ENCODE results near the gene SLC16A1. TPM values are rescaled to one million over a fixed set of nuclear protein-coding genes. Genes with fewer than 3 reads are reported as not detected.

Gene SLC16A1
- polyA plus RNA-seq, 1 of the 3 experiments (the other 2 are of a cell fraction) = 34.2 TPM

DNA sequence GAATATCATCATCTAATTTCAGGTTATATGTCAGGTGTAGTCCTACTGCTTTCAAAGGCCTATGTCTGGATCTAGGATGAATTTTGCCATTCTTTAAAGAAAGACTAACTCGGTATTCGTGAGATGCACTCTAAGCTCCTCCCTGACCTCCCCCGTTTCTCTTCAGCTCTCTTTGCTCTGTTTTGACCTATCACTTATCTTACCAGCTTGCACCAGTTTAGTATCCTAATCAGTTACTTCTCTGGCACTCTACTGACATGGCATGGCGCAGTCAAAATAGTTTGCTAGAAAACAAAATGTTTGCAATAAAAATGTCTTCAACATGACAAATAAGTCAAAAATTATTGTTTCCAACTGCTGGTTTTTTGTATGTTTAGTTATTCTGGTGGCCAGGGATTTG, 8.4 kb upstream of the SLC16A1 start (continued):
- TF ChIP-seq RXRA (IDR thresholded peaks at IDR 0.05; ENCODE audit: borderline replicate concordance, low read depth) (no peak), GATA2 (CRISPR knock-in tag; IDR thresholded peaks at IDR 0.05) (no peak), SIN3A (IDR thresholded peaks at IDR 0.05; ENCODE audit: borderline replicate concordance, low read depth, low read length) (no peak), NFIC (IDR thresholded peaks at IDR 0.05; ENCODE audit: borderline replicate concordance) (no peak), NRF1 (IDR thresholded peaks at IDR 0.05; ENCODE audit: low read depth, low read length) (no peak), TEAD4 (IDR thresholded peaks at IDR 0.05; ENCODE audit: borderline replicate concordance, insufficient read depth) (no peak), SMC3 (IDR thresholded peaks at IDR 0.05; ENCODE audit: low read depth, low read length) (no peak)

DNA sequence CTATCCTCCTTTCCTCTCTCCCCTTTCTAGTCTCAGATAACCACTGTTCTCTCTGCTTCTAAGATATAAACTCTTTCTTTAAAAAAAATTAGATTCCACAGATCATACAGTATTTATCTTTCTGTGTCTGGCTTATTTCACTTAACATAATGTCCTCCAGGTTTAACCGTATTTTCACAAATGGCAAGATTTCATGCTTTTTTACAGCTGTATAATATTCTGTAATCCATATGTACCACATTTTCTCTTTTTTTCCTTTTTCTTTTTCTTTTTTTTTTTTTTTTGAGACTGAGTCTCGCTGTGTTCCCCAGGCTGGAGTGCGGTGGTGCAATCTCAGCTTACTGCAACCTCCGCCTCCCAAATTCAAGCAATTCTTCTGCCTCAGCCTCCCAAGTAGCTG, 5.1 kb upstream of the SLC16A1 start:
- Histone ChIP-seq H3K4me1 (ENCODE audit: control insufficient read depth in 1 of 2, insufficient read depth in 2 of 2, low read depth in 1 of 2, low read length in 1 of 2) (peaks cover 12 to 14% of the 10 kb centered on the region in 2 experiments; a peak in 2 of 4 replicates), H3K79me2 (ENCODE audit: insufficient read depth) (peaks cover 77% of the 10 kb centered on the region), H2AFZ (ENCODE audit: low read depth) (no peak overlapping the region), H3K9me2 (no peaks in the 10 kb centered on the region), H4K20me1 (ENCODE audit: insufficient read depth) (no peaks in the 10 kb centered on the region), H3F3A (replicated peaks; ENCODE audit: insufficient read depth) (peaks cover 10% of the 10 kb centered on the region), H3K9ac (no peak overlapping the region), H3K9me3 (no peaks in the 10 kb centered on the region), H3K27me3 (ENCODE audit: insufficient read depth) (no peaks in the 10 kb centered on the region), H3K4me2 (no peak overlapping the region), H3K36me3 (replicated peaks in 1 of 2; ENCODE audit: control insufficient read depth in 1 of 2, insufficient read depth in 2 of 2, low read length in 1 of 2) (peaks cover 0 to 45% of the 10 kb centered on the region in 2 experiments), H3K27ac (ENCODE audit: low read depth in 2 of 2, low read length in 1 of 2) (no peak overlapping the region), H3K4me3 (ENCODE audit: low read depth in 2 of 2, low read length in 1 of 2) (no peak overlapping the region)
- ChIA-PET POLR2A (no interaction called here), CTCF (no interaction called here)
- TF ChIP-seq GATA2 (CRISPR knock-in tag; IDR thresholded peaks at IDR 0.05) (no peak), FOSL2 (IDR thresholded peaks at IDR 0.05; ENCODE audit: borderline replicate concordance, low read depth) (no peak), NFIC (IDR thresholded peaks at IDR 0.05; ENCODE audit: borderline replicate concordance) (no peak), POLR2AphosphoS5 (IDR thresholded peaks at IDR 0.05; ENCODE audit: low read depth, low read length) (no peak), ELF1 (IDR thresholded peaks at IDR 0.05) (no peak), FOXM1 (IDR thresholded peaks at IDR 0.05; ENCODE audit: low read depth) (no peak), SMC3 (IDR thresholded peaks at IDR 0.05; ENCODE audit: low read depth, low read length) (no peak), YY1 (IDR thresholded peaks at IDR 0.05; ENCODE audit: low read depth) (no peak), GABPA (IDR thresholded peaks at IDR 0.05; ENCODE audit: low read depth) (no peak), TEAD4 (IDR thresholded peaks at IDR 0.05; ENCODE audit: borderline replicate concordance, insufficient read depth) (no peak), FOXJ3 (CRISPR knock-in tag; IDR thresholded peaks at IDR 0.05) (no peak), JUND (IDR thresholded peaks at IDR 0.05) (no peak), RAD21 (IDR thresholded peaks at IDR 0.05; ENCODE audit: low read length) (no peak)
- TF ChIP-seq, protein P1, sequence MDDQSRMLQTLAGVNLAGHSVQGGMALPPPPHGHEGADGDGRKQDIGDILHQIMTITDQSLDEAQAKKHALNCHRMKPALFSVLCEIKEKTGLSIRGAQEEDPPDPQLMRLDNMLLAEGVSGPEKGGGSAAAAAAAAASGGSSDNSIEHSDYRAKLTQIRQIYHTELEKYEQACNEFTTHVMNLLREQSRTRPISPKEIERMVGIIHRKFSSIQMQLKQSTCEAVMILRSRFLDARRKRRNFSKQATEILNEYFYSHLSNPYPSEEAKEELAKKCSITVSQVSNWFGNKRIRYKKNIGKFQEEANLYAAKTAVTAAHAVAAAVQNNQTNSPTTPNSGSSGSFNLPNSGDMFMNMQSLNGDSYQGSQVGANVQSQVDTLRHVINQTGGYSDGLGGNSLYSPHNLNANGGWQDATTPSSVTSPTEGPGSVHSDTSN (IDR thresholded peaks at IDR 0.05) = no peak
- TF ChIP-seq, protein P2, sequence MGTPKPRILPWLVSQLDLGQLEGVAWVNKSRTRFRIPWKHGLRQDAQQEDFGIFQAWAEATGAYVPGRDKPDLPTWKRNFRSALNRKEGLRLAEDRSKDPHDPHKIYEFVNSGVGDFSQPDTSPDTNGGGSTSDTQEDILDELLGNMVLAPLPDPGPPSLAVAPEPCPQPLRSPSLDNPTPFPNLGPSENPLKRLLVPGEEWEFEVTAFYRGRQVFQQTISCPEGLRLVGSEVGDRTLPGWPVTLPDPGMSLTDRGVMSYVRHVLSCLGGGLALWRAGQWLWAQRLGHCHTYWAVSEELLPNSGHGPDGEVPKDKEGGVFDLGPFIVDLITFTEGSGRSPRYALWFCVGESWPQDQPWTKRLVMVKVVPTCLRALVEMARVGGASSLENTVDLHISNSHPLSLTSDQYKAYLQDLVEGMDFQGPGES (IDR thresholded peaks at IDR 0.05; ENCODE audit: low read depth, low read length) = no peak
- TF ChIP-seq, protein P3, sequence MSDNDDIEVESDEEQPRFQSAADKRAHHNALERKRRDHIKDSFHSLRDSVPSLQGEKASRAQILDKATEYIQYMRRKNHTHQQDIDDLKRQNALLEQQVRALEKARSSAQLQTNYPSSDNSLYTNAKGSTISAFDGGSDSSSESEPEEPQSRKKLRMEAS (IDR thresholded peaks at IDR 0.05; ENCODE audit: low read depth) = no peak
- DNase-seq = no peak
- 94% methylated on average over 4 of the region's 4 CpGs for WGBS (ENCODE audit: low lambda C conversion rate)
